ENCODE data around the gene GIPC3.

DNA sequence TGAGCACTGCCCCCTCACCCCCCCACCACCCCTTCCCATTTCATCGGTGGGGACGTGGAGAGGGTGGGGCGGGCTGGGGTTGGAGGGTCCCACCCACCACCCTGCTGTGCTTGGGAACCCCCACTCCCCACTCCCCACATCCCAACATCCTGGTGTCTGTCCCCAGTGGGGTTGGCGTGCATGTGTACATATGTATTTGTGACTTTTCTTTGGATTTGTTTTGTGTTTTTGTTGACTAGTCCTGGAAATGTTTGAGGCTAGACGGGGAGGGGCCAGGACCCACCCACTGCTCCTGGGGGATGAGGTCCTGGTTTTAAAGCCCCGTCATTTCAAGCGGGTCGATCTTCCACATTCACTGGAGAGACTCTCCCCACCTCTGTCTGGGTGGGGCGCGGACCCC lies 49.3 kb upstream of the GIPC3 start:
- TF ChIP-seq POU2F2 (IDR thresholded peaks at IDR 0.05; ENCODE audit: low read depth, low read length) (no peak), TAF1 (IDR thresholded peaks at IDR 0.05; ENCODE audit: low read depth, low read length) (no peak)
